ENCODE results near the gene CD74. TPM values are rescaled to one million over a fixed set of nuclear protein-coding genes. Genes with fewer than 3 reads are reported as not detected.
A peak's percentile ranks its signal among the peaks of the same experiment; 100 is the strongest.

Gene CD74
- total and polyA plus RNA-seq, 2 of the 8 experiments (the other 6 are each of a cell fraction or from before 2014, with no cell fraction given) = 45.9 to 61.0 TPM

DNA sequence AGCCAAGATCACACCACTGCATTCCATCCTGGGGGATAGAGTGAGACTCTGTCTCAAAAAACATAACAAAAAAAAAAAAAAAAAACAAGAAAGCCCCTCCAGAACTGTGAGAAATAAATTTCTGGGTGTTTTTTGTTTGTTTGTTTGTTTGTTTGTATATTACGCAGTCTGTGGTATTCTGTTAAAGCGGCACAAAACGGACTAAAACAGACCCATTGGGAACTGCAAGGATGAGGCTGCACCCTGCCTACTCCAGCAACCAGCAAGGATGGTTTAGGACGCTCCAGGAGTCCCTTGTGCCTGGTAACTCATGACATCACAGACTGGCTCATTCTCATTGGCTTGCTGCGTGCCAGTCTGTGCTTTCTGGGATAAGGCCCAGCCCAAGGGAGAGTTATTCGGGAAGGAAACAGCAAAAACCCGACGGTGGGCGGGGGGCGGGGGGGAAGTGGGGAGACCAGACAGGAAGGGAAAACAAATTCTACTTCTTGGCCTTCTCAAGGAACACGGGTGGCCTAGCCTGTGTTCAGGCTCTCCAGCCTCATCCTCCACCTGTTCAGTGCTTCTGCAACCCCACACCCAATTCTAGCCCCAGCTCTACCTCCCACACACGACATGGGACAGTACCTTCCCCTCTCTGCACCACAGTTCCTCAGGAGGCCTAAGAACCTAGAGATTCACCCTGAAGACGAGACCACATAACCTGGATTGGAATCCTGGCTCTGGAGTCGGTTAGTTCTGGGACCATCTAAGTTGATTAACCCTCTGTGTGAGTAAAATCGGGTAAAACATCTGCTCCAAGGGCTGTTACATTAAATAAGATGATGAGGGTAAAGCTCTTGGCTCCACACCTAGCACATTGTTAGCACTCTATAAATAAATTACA is 2.8 kb downstream of the CD74 start:
- H2BK5ac ChIP-seq (ENCODE audit: low read depth, low read length) = peak overlapping the region; percentile 89
- peak overlapping the region; percentile 98 for H2BK15ac ChIP-seq (ENCODE audit: low read length)
- peak overlapping the region; percentile 80; the same call in 1 of the 2 replicates for H3K18ac ChIP-seq (ENCODE audit: extremely low read depth, low read length)
- no peak overlapping the region for H3K4ac ChIP-seq (replicated peaks; ENCODE audit: insufficient read length, low read depth, low read length)
- CTCF ChIA-PET (ENCODE audit: partially characterized antibody) = interaction anchor here (0.6 to 4.4 kb wide), 15 partner anchors 10 to 372 kb away, joined by 3 to 43 read pairs (median 4); partner anchors contain the start of gene RPS14
- peak overlapping the region; percentile 46 to 65 for H3K4me2 ChIP-seq (ENCODE audit: insufficient read depth in 1 of 2, low read depth in 2 of 2, low read length in 2 of 2)
- 26% methylated on average over 15 of the region's 15 CpGs; no CpG with 5 or more reads in 1 of the 2 experiments for WGBS, 2 experiments (ENCODE audit: extremely low coverage in 1 of 2, insufficient coverage in 1 of 2, insufficient read length in 1 of 2, insufficient replicate concordance in 2 of 2, low coverage in 1 of 2, low lambda C conversion rate in 2 of 2, missing lambda C conversion rate in 1 of 2)
- H3K79me1 ChIP-seq (ENCODE audit: low read depth, low read length) = no peaks in the 10 kb centered on the region; the same call in 1 of the 2 replicates
- no peak overlapping the region for H3K56ac ChIP-seq (replicated peaks; ENCODE audit: insufficient read length, low read depth, low read length)
- H2BK20ac ChIP-seq (ENCODE audit: low read length) = no peak overlapping the region
- H4K20me1 ChIP-seq (replicated peaks in 1 of 2; ENCODE audit: control insufficient read depth in 1 of 2, insufficient read depth in 2 of 2, low read length in 2 of 2) = no peaks in the 10 kb centered on the region
- peak overlapping the region; percentile 30 for H4K5ac ChIP-seq (ENCODE audit: insufficient read length, low read depth, low read length)
- H3K14ac ChIP-seq (ENCODE audit: insufficient read length) = no peak overlapping the region
- FAIRE-seq = peak; percentile 98
- H2BK12ac ChIP-seq (ENCODE audit: low read depth, low read length) = peak overlapping the region; percentile 86
- no peak overlapping the region for H4K91ac ChIP-seq (replicated peaks; ENCODE audit: insufficient read length, low read length)
- no peaks in the 10 kb centered on the region for H3K9me3 ChIP-seq (ENCODE audit: insufficient read depth in 2 of 2, low read depth in 1 of 2, low read length in 1 of 2)
- TF ChIP-seq POLR2A (IDR thresholded peaks at IDR 0.05; ENCODE audit: control extremely low read depth in 1 of 2, low read depth in 2 of 2, low read length in 2 of 2) = no peak
- peak; percentile 70 for TF ChIP-seq SP1 (IDR thresholded peaks at IDR 0.05; ENCODE audit: low read depth, low read length)
- peak; percentile 96 for TF ChIP-seq CREB1 (IDR thresholded peaks at IDR 0.05)
- peak; percentile 53; the same call in 1 of the 2 replicates for TF ChIP-seq CHD2 (IDR thresholded peaks at IDR 0.05; ENCODE audit: low read length)
- peak; percentile 97 for TF ChIP-seq RFX5 (IDR thresholded peaks at IDR 0.05; ENCODE audit: borderline replicate concordance, low read depth, low read length)
- peak overlapping the region in 1 of 4 experiments; percentile 3; a peak in 1 of 7 replicates for H3K9ac ChIP-seq (replicated peaks in 1 of 4; ENCODE audit: extremely low read depth in 1 of 4, low read depth in 3 of 4, low read length in 3 of 4)
- no peak overlapping the region; the same call in 1 of the 2 replicates for H4K8ac ChIP-seq (ENCODE audit: extremely low read depth, insufficient read depth, low read length)
- H3K36me3 ChIP-seq (ENCODE audit: control insufficient read depth in 2 of 4, insufficient read depth in 4 of 4, low read length in 3 of 4) = no peaks in the 10 kb centered on the region
- no peak overlapping the region for H3K27ac ChIP-seq (ENCODE audit: low read depth, low read length)
- peak overlapping the region; percentile 72; the same call in 1 of the 2 replicates for H2AFZ ChIP-seq (ENCODE audit: low read length)
- H3K23ac ChIP-seq (ENCODE audit: insufficient read length) = no peak overlapping the region
- no peak overlapping the region for H2BK120ac ChIP-seq (replicated peaks; ENCODE audit: low read depth, low read length)
- POLR2A ChIA-PET (ENCODE audit: partially characterized antibody) = interaction anchor here (0.6 to 4.8 kb wide), 11 partner anchors 9 to 115 kb away, joined by 3 to 30 read pairs (median 5); partner anchors contain the start of genes RPS14 and TCOF1
- H3K27me3 ChIP-seq (replicated peaks in 1 of 4; ENCODE audit: control insufficient read depth in 3 of 4, extremely low read depth in 1 of 4, insufficient read depth in 3 of 4, low read length in 3 of 4) = no peaks in the 10 kb centered on the region
- peaks cover 8 to 27% (median 13%) of the 10 kb centered on the region in 4 experiments for H3K4me1 ChIP-seq (replicated peaks in 1 of 4; ENCODE audit: control insufficient read depth in 3 of 4, insufficient read depth in 4 of 4, low read length in 3 of 4)
- H3K79me2 ChIP-seq (ENCODE audit: control insufficient read depth in 1 of 2, insufficient read depth in 2 of 2, low read length in 2 of 2) = no peaks in the 10 kb centered on the region
- peak overlapping the region; percentile 9 to 37 (median 29); a peak in 6 of 8 replicates for H3K4me3 ChIP-seq (ENCODE audit: extremely low read depth in 1 of 4, insufficient read depth in 2 of 4, low read depth in 3 of 4, low read length in 4 of 4)
- peak overlapping the region; percentile 54; the same call in 1 of the 2 replicates for H2AK5ac ChIP-seq (ENCODE audit: low read depth, low read length)
- H3K23me2 ChIP-seq (ENCODE audit: low read depth, low read length) = peaks cover 3% of the 10 kb centered on the region
- DNase-seq (ENCODE audit: low read depth in 1 of 2, low spot score in 2 of 2) = peak; percentile 44 to 80
